RKO (cell line): ENCODE measurements around the gene NQO1.
"Not testable (repeated sequence)": the region's sequence is repeated elsewhere in the genome, so short reads cannot be mapped to it uniquely, and the experiment has no call there.

Experiments
- DNase-seq: peaks from one replicate; pipeline ENCODE4 v3.0.0-alpha.2; 2016; ENCODE audit warnings: low spot score

NQO1 gene

GRCh38 chr16:69741951-69742904 lies 15.9 kb upstream of the NQO1 start:
- no peak for DNase-seq

- no peak for DNase-seq
These were observed 15.2 kb upstream of the NQO1 start for GRCh38 chr16:69741519-69741918.

GRCh38 chr16:69732101-69732500 lies 5.7 kb upstream of the NQO1 start:
- DNase-seq: no peak

DNA sequence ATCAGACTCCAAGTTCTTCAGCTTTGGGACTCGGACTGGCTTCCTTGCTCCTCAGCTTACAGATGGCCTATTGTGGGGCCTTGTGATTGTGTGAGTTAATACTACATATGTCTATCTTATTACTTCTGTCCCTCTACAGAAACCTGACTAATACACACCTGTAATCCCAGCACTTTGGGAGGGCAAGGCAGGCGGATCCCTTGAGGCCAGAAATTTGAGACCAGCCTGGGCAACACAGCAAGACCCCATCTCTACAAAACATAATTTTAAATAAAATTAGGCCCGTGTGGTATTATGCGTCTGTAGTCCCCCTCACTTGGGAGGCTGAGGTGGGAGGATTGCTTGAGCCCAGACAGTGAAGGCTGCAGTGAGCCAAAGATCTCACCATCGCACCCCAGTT lies 4.9 kb upstream of the NQO1 start:
- not testable (repeated sequence) for DNase-seq

- DNase-seq: not testable (repeated sequence)
These were observed 2.7 kb upstream of the NQO1 start for GRCh38 chr16:69729030-69729429.

DNA sequence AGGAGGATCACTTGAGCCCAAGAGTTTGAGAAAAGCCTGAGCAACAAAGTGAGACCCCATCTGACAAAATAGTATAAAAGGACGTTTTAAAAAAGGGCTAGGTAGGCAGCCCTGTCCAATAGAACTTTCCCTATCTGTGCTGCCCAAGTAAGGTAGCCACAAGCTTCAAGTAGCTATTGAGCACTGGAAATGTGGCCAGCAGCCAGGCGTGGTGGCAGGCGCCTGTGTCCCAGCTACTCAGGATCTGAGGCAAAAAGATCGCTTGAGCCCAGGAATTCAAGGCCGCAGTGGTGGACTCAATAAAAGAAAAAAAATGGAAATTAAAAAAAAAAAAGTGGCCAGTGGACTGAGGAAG lies 1.5 kb upstream of the NQO1 start:
- DNase-seq: no peak

GRCh38 chr16:69725480-69726312 lies 664 bp downstream of the NQO1 start:
- DNase-seq: peak; percentile 31

GRCh38 chr16:69724981-69725479 lies 1.3 kb downstream of the NQO1 start:
- DNase-seq: no peak

GRCh38 chr16:69724414-69724873 lies 1.9 kb downstream of the NQO1 start:
- DNase-seq: no peak

DNA sequence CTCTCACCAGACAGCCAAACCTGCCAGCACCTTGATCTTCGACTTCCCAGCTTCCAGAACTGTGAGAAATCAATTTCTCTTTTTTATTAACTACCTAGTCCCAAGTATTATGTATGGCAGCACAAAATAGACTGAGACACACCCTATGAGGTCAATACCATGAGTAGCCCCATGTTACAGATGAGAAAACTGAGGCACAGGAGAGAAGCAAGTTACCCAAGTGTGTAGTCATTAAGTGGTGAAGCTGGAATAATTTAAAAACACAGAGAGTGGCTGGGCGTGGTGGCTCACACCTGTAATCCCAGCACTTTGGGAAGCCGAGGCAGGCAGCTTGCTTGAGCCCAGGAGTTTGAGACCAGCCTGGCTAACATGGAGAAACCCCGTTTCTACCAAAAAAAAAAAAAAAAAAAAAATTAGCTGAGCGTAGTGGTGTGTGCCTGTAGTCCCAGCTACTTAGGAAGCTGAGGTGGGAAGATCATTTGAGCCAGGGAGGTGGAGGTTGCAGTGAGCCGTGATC lies 4.9 kb downstream of the NQO1 start:
- DNase-seq: no peak

GRCh38 chr16:69720822-69721430 lies 5.4 kb downstream of the NQO1 start:
- no peak for DNase-seq

DNA sequence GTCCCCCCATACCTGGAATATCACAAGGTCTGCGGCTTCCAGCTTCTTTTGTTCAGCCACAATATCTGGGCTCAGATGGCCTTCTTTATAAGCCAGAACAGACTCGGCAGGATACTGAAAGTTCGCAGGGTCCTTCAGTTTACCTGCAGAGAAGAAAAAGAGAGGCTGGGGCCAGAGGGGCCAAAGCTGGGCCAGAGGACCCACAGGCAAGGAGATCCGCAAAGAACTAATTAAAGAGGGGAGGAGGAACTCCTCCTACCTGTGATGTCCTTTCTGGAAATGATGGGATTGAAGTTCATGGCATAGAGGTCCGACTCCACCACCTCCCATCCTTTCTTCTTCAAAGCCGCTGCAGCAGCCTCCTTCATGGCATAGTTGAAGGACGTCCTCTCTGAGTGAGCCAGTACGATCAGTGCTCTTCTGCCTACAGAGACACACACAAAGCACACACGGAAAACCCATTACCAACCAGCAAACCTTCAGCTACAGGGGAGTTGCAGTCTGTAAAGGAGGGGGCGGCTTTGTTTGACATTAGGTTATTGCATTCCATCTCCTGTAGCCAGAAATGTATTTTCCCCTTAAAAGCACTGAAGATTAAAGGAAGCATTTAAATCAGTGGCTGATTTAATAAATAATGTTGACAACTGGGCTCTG lies 8.1 kb downstream of the NQO1 start:
- no peak for DNase-seq

DNA sequence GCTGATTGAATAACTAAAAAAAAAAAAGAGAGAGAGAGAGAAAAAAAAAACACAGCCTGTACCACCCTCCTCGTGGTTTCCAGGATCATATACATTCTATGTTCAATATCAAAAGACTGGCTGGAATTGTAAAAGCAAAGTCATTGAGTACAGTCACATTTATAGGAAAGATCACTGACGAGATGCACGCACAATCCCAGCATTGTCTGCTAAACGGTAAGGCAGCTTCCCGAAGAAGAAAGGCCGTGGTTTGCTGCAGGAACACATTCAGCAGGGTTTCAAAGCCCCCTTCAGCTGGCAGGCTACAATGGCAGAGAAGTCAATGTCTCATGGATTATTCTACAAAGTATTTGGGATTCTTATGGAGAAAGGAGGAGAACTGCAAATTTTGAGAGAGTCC lies 9.3 kb downstream of the NQO1 start:
- no peak for DNase-seq

DNA sequence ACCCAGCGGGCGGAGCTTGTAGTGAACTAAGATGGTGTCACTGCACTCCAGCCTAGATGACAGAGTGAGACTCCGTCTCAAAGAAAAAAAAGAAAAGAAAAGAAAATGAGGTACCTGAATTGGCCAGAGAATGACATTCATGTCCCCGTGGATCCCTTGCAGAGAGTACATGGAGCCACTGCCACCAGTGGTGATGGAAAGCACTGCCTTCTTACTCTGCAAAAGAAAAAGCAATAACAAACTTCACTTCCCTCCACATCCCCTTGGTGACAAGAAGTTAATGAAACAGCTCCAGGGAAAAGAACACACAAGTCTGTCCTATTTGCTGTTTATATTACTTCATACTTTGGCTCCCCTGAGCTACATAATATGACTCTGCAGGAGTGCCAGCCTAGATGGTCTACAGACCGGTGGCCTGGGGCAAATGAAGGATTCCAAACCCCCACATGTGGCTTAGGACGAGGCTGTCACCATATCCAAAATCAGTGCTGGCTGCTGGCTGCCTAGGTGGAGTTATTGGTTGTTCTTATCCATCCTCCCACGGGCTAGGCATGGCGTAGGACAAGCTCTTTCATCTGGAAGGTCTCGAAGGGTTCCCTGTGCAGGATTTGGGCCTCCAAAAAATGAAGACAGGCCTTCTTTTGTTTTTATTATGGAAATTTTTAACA lies 13.3 kb downstream of the NQO1 start:
- peak; percentile 25 for DNase-seq

DNA sequence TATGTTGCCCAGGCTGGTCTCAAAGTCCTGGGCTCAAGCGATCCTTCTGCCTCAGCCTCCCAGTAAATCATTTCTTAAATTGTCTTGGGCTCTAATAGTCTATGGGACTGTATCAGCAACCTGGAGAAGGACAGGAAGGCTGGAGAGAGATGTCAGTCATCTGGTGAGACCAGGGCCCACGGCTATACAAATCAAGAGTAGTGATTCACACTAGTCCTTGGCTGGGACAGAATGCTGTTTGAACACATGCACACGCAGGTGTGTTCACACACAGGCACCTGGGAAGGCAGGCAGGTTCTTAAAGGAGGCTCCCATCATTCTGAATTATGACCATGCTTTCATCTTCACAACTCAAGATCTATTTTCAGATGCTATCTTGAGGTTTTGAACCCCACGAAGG lies 14.1 kb downstream of the NQO1 start:
- DNase-seq: no peak

DNA sequence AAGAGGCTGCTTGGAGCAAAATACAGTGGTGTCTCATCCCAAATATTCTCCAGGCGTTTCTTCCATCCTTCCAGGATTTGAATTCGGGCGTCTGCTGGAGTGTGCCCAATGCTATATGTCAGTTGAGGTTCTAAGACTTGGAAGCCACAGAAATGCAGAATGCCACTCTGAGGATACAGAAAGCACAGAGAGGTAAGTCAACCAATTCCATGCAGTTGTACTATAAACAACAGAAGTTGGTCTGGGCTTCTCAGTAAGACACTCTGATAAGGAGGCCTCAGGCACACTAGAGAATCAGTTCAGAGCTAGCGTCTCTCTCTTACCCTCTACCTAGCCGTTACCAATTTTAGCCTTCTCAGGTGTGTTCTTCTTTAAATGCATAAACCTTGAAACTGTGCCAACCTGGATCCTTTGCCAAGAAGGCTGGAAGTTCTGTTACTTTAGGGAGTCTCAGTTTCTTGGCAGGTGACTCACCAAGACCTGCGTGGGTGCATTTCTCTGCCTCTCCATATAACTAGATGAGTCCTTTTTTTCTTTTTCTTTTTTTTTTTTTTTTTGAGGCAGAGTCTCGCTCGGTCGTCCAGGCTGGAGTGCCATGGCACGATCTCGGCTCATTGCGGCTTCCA lies 15.1 kb downstream of the NQO1 start:
- peak; percentile 46 for DNase-seq

DNA sequence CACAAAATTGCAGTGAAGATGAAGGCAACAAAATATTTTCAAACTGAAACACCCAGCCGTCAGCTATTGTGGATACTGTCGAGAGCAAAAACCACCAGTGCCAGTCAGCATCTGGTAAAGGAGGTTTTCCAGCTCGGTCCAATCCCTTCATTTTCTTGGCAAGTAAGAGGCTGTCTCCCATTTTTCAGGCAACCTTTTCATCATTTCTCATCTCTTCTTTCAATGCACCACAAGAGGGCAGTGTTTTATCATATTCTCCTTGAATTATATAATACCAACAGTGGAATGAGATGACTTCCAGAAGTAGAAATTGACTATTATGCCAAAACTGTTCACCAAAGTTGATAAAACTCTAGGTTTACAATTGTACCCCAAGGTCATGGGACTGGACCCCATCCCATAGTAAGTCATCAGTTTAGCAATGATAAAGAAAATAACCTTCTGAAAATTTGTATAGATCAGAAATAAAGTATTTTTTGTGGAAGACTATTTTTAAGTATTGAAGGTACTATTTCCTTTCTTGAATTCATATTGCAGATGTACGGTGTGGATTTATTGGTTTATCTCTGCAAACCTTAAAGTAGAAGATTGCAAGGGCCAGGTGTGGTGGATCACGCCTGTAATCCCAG lies 16.8 kb downstream of the NQO1 start:
- peak; percentile 83 for DNase-seq

DNA sequence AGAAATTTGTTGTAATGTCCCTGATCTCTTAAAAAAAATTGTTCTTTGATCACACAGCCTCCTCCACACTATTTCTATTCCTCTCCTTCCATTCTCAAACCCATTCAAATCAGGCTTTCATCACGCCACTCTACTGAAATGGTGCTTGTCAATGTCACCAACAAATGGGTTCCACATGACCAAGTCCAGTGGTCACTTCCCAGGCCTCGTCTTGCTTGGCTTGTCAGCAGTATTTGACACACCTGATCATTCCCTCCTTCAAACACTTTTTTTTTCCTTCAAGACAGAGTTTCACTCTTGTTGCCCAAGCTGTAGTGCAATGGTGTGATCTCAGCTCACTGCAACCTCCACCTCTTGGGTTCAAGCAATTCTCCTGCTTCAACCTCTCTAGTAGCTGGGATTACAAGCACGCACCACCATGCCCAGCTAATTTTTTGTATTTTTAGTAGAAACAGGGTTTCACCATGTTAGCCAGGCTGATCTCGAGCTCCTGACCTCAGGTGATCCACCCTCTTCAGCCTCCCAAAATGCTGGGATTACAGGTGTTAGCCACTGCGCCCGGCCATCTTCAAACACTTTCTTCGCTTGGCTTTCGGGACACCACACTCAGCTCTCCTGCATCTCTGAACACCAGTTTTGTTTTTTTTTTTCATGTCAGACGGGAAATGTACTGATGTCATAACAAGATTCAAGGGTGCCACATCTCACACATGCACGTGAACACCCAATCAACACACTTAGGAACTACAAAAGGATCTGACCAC lies 18.3 kb downstream of the NQO1 start:
- DNase-seq: no peak

DNA sequence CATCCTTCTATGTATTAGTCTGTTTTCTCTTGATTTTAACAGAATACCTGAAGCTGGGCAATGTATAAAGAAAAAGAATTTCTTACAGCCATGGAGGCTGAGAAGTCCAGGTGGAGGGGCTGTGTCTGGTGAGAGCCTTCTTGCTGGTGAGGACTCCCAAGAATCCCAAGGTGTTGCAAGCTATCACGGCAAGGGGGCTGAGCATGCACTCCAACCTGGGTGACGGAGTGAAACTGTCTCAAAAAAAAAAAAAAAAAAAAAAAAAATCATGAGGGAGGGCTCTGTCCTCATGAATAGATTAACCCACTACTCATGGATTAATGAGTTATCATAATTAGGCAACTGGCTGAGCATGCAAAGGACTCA lies 19.4 kb downstream of the NQO1 start:
- DNase-seq: no peak
